HCT116 (cell line): ENCODE data around the gene POLD2. TPM values are rescaled to one million over a fixed set of nuclear protein-coding genes. Genes with fewer than 3 reads are reported as not detected.

Source experiments
- ATAC-seq: fragments of 200-7000 bp; cut with Tn5 transposase; 2 replicates; pipeline ENCODE4 v1.9.1; 2020; ENCODE audit warnings: mild to moderate bottlenecking, moderate library complexity
- BruUV-seq: library from RNA; stranded (reverse); fragments of 400-500 nt; replicated peaks from 2 replicates; lab custom pipeline; 2021; lab: Mats Ljungman, UMichigan
- CTCF ChIA-PET: fragments of 300-600 bp; sonication (Branson Sonifier 250); formaldehyde crosslinking; loops from one replicate; lab custom pipeline; 2021; ENCODE audit warnings: antibody characterized with exemption; lab: Charles Lee
- POLR2A ChIA-PET: fragments of 300-600, 350-600 bp; sonication (Branson Sonifier 250); formaldehyde crosslinking; loops from one replicate; lab custom pipeline; 2021; ENCODE audit warnings: antibody characterized with exemption; lab: Charles Lee
- RAD21 ChIA-PET, 2 experiments: fragments of 300-600 bp; sonication (Branson Sonifier 250); formaldehyde crosslinking; loops; one replicate each; lab custom pipeline; 2023; ENCODE audit warnings: low total read pairs in 2 of 2; ENCODE audit not compliant: uncharacterized antibody in 2 of 2, unreplicated experiment in 2 of 2, low non-redundant PET in 1 of 2; lab: Charles Lee
- DNase-seq: peaks from one replicate; pipeline ENCODE4 v3.0.0-alpha.2; 2010; ENCODE audit warnings: low read depth, low spot score
- H2AFZ ChIP-seq: fragments of 200-600 bp; shearing (Covaris generic), sonication (generic); 2 replicates; pipeline ENCODE4 v1.6.1; 2017; ENCODE audit warnings: low read depth, mixed run types, mixed read lengths, antibody characterized with exemption, low read length; ENCODE audit not compliant: poor library complexity, severe bottlenecking
- H3K27ac ChIP-seq: 2 replicates; pipeline ENCODE4 v1.5.1; 2012; ENCODE audit warnings: low read depth, low read length
- H3K27me3 ChIP-seq: fragments of 200-600 bp; sonication (generic); 2 replicates; pipeline ENCODE4 v1.6.1; 2016; ENCODE audit warnings: mixed run types, low read length, mixed read lengths; ENCODE audit not compliant: insufficient read depth
- H3K36me3 ChIP-seq, 2 experiments: fragments of 200-500 bp in 1 of 2; fragments of 200-600 bp in 1 of 2; sonication (Bioruptor generic) in 1 of 2; sonication (generic) in 1 of 2; 2 replicates each; pipeline versions ENCODE4 v1.5.1 to v1.6.1; 2014 to 2016; ENCODE audit warnings: low read length in 2 of 2, inconsistent platforms in 1 of 2, mixed read lengths in 1 of 2, mixed run types in 1 of 2; ENCODE audit not compliant: insufficient read depth in 2 of 2, control insufficient read depth in 1 of 2
- H3K4me1 ChIP-seq, 2 experiments: fragments of 200-600 bp in 1 of 2; sonication (generic) in 1 of 2; 2 replicates each; pipeline versions ENCODE4 v1.5.1 to v1.6.1; 2012 to 2017; ENCODE audit warnings: low read length in 2 of 2, inconsistent platforms in 1 of 2, mild to moderate bottlenecking in 1 of 2, mixed read lengths in 1 of 2, mixed run types in 1 of 2, moderate library complexity in 1 of 2; ENCODE audit not compliant: insufficient read depth in 2 of 2, control insufficient read depth in 1 of 2
- H3K4me2 ChIP-seq: fragments of 200-600 bp; sonication (generic); 2 replicates; pipeline ENCODE4 v1.6.1; 2017; ENCODE audit warnings: mixed run types, low read length, mixed read lengths
- H3K4me3 ChIP-seq, 2 experiments: fragments of 200-600 bp in 1 of 2; sonication (generic) in 1 of 2; replicated peaks in 1 of 2; 2 replicates each; pipeline ENCODE4 v1.5.1; 2011 to 2016; ENCODE audit warnings: low read length in 2 of 2, control low read depth in 1 of 2, low read depth in 1 of 2, mild to moderate bottlenecking in 1 of 2, mixed read lengths in 1 of 2, mixed run types in 1 of 2
- H3K79me2 ChIP-seq: fragments of 200-600 bp; sonication (generic); 2 replicates; pipeline ENCODE4 v1.6.1; 2017; ENCODE audit warnings: mild to moderate bottlenecking, mixed run types, low read length, moderate library complexity, mixed read lengths; ENCODE audit not compliant: insufficient read depth
- H3K9ac ChIP-seq: fragments of 200-600 bp; sonication (generic); 2 replicates; pipeline ENCODE4 v1.6.1; 2016; ENCODE audit warnings: low read length, mixed read lengths
- H3K9me2 ChIP-seq: fragments of 200-600 bp; sonication (generic), shearing (Covaris generic); 2 replicates; pipeline ENCODE4 v1.6.1; 2017; ENCODE audit warnings: mixed run types, mild to moderate bottlenecking, moderate library complexity; ENCODE audit not compliant: insufficient read depth
- H3K9me3 ChIP-seq, 2 experiments: fragments of 200-500 bp in 1 of 2; fragments of 200-600 bp in 1 of 2; sonication (Bioruptor generic) in 1 of 2; sonication (generic) in 1 of 2; 2 replicates each; pipeline ENCODE4 v1.6.1; 2014 to 2017; ENCODE audit warnings: low read length in 2 of 2, mixed read lengths in 2 of 2, inconsistent platforms in 1 of 2, low read depth in 1 of 2, mild to moderate bottlenecking in 1 of 2, mixed run types in 1 of 2, moderate library complexity in 1 of 2; ENCODE audit not compliant: control insufficient read depth in 1 of 2, insufficient read depth in 1 of 2
- H4K20me1 ChIP-seq: fragments of 200-600 bp; sonication (generic), shearing (Covaris generic); 2 replicates; pipeline ENCODE4 v1.6.1; 2017; ENCODE audit warnings: mixed run types, mild to moderate bottlenecking, moderate library complexity; ENCODE audit not compliant: insufficient read depth
- CEBPB ChIP-seq: IDR thresholded peaks from 2 replicates; pipeline ENCODE4 v1.6.1; 2012; ENCODE audit warnings: low read depth
- EZH2 ChIP-seq: fragments of 200-600 bp; sonication (generic); IDR thresholded peaks from 2 replicates; pipeline ENCODE4 v1.6.1; 2017; ENCODE audit warnings: antibody characterized with exemption, mixed run types
- FOSL1 ChIP-seq: IDR thresholded peaks from 2 replicates; pipeline ENCODE4 v1.6.1; 2012; ENCODE audit warnings: low read depth
- JUND ChIP-seq: IDR thresholded peaks from 2 replicates; pipeline ENCODE4 v1.6.1; 2012
- POLR2AphosphoS5 ChIP-seq: IDR thresholded peaks from 2 replicates; pipeline ENCODE4 v1.6.1; 2011; ENCODE audit warnings: mild to moderate bottlenecking, low read depth, low read length, moderate library complexity
- SP1 ChIP-seq: IDR thresholded peaks from 2 replicates; pipeline ENCODE4 v1.6.1; 2012; ENCODE audit warnings: low read depth
- TCF7L2 ChIP-seq: IDR thresholded peaks from 2 replicates; pipeline ENCODE4 v1.7.0; 2011; ENCODE audit warnings: borderline replicate concordance, inconsistent platforms; ENCODE audit not compliant: insufficient read depth, insufficient read length; ENCODE audit errors: extremely low read depth
- YY1 ChIP-seq: IDR thresholded peaks from 2 replicates; pipeline ENCODE4 v1.6.1; 2011; ENCODE audit warnings: low read length, low read depth, moderate library complexity, mild to moderate bottlenecking; ENCODE audit not compliant: insufficient replicate concordance; ENCODE audit errors: extremely low read depth
- intact Hi-C: fragments of 100-400 bp; cut with micrococcal nuclease; formaldehyde crosslinking; loops from 2 replicates; pipeline ENCODE4 v1.10.0; 2022
- total RNA-seq: library from RNA; stranded (reverse); gene quantifications from one replicate; pipeline ENCODE4 v1.2.1, GENCODE V29; 2021; ENCODE audit not compliant: unreplicated experiment
- TF ChIP-seq, protein P1 (sequence below): IDR thresholded peaks from 2 replicates; pipeline ENCODE4 v1.6.1; 2011; ENCODE audit warnings: mild to moderate bottlenecking, low read length, moderate library complexity; ENCODE audit not compliant: insufficient replicate concordance; ENCODE audit errors: extremely low read depth

The POLD2 gene
- total RNA-seq, 1 experiment from 2014 or later = 237 TPM

DNA sequence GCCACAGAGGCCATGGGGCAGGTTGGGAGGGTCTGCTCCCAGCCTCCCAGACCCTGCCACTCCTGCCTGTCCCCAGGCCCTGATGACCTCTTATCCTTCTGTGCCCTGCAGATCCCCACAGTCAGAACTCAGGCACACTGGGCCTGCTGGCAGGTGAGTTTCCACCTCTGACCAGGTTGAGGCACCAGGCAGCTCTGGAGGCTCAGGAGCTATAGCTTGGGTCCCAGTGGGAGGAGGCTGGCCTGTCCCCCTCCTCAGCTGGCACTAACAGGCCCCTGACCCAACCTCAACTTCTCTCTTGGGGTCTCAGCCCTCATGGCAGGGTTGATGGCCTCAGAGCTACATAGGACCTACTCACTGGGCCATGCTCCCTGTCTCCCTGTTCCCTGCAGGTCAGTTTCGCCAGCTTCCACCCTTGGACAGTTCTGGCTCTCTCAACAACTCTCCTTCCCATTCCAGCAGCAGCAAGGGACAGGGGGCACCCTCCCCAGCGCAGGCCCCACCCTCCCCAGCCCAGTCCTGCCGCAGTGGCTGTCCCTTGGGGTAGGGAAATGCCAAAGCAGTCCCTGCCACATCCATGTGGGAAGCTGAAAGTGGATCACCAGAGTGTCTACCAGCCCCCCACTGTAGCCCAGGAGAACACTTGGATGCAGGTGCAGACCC is 21.9 kb downstream of the POLD2 start:
- POLR2A ChIA-PET = no interaction called here
- no peaks in the 10 kb centered on the region for H3K9me3 ChIP-seq
- CTCF ChIA-PET = no interaction called here
- H4K20me1 ChIP-seq = no peaks in the 10 kb centered on the region
- no peak for TF ChIP-seq FOSL1
- TF ChIP-seq CEBPB = no peak
- TF ChIP-seq JUND = no peak
- TF ChIP-seq TCF7L2 = no peak
- TF ChIP-seq YY1 = no peak
- TF ChIP-seq SP1 = no peak
- TF ChIP-seq POLR2AphosphoS5 = no peak
- no peak for TF ChIP-seq EZH2
- TF ChIP-seq, protein P1, sequence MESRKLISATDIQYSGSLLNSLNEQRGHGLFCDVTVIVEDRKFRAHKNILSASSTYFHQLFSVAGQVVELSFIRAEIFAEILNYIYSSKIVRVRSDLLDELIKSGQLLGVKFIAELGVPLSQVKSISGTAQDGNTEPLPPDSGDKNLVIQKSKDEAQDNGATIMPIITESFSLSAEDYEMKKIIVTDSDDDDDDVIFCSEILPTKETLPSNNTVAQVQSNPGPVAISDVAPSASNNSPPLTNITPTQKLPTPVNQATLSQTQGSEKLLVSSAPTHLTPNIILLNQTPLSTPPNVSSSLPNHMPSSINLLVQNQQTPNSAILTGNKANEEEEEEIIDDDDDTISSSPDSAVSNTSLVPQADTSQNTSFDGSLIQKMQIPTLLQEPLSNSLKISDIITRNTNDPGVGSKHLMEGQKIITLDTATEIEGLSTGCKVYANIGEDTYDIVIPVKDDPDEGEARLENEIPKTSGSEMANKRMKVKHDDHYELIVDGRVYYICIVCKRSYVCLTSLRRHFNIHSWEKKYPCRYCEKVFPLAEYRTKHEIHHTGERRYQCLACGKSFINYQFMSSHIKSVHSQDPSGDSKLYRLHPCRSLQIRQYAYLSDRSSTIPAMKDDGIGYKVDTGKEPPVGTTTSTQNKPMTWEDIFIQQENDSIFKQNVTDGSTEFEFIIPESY = no peak
- ATAC-seq = no peak
- H3K79me2 ChIP-seq = no peaks in the 10 kb centered on the region
- DNase-seq = no peak
- no peak overlapping the region for H2AFZ ChIP-seq
- BruUV-seq = no TSS peak
- H3K4me3 ChIP-seq = no peak overlapping the region
- H3K4me1 ChIP-seq = peaks cover 0 to 6% of the 10 kb centered on the region in 2 experiments; a peak in 2 of 4 replicates
- RAD21 ChIA-PET = no interaction called here
- no peaks in the 10 kb centered on the region for H3K9me2 ChIP-seq
- no peak overlapping the region for H3K9ac ChIP-seq
- intact Hi-C loops = no loop called here
- H3K36me3 ChIP-seq = no peaks in the 10 kb centered on the region
- H3K4me2 ChIP-seq = no peak overlapping the region
- no peaks in the 10 kb centered on the region for H3K27me3 ChIP-seq
- no peak overlapping the region for H3K27ac ChIP-seq
